Renal cortical epithelial cell (primary cell): ENCODE data around the gene UNC5A. TPM values are rescaled to one million over a fixed set of nuclear protein-coding genes. Genes with fewer than 3 reads are reported as not detected.

Experiments
- DNase-seq: peaks from one replicate; pipeline ENCODE4 v3.0.0-alpha.2; 2011; ENCODE audit warnings: low read depth
- total RNA-seq: library from RNA; depleted of rRNA; stranded (reverse); fragments of >200 nt; gene quantifications from 2 replicates; pipeline ENCODE4 v1.2.3, GENCODE V29; 2014

The UNC5A gene
- total RNA-seq, 1 donor from 2014 or later: 2.2 TPM

GRCh38 chr5:176929654-176930053 lies 119.3 kb downstream of the UNC5A start:
- no peak for DNase-seq

Other genes starting within 250 kb of the UNC5A start
- gene GPRIN1, start 200.4 kb upstream of the UNC5A start, total RNA-seq: 13.2 and 15.3 TPM in 2 replicates
- gene SNCB, start 180.0 kb upstream of the UNC5A start, total RNA-seq: not detected in 2 replicates
- not detected in 2 replicates for gene EIF4E1B, start 179.9 kb upstream of the UNC5A start, total RNA-seq
- gene TSPAN17, start 163.1 kb upstream of the UNC5A start, total RNA-seq: 38.5 and 43.8 TPM in 2 replicates
- 0.05 and 0.17 TPM in 2 replicates for gene HK3, start 88.8 kb downstream of the UNC5A start, total RNA-seq
- 35.1 and 43.4 TPM in 2 replicates for gene UIMC1, start 196.2 kb downstream of the UNC5A start, total RNA-seq
- 9.0 and 23.8 TPM in 2 replicates for gene ZNF346, start 212.1 kb downstream of the UNC5A start, total RNA-seq